HuH-7 (cell line): ENCODE data around the gene PTPRN2.
"Not testable (repeated sequence)": the region's sequence is repeated elsewhere in the genome, so short reads cannot be mapped to it uniquely, and the experiment has no call there.

Experiments used
- DNase-seq: peaks from one replicate; pipeline ENCODE4 v3.0.0; 2011; ENCODE audit warnings: low spot score

The PTPRN2 gene

GRCh38 chr7:158532093-158532627, 55.5 kb downstream of the PTPRN2 start:
- no peak for DNase-seq

GRCh38 chr7:158531661-158532060, 56.0 kb downstream of the PTPRN2 start:
- DNase-seq = no peak

GRCh38 chr7:158530800-158531609, 56.6 kb downstream of the PTPRN2 start:
- no peak for DNase-seq

- DNase-seq = no peak
Observed at GRCh38 chr7:158529181-158530096, 58.2 kb downstream of the PTPRN2 start.

GRCh38 chr7:158527915-158528502, 59.6 kb downstream of the PTPRN2 start:
- no peak for DNase-seq

- DNase-seq = no peak
Observed at GRCh38 chr7:158527495-158527894, 60.1 kb downstream of the PTPRN2 start.

- DNase-seq = no peak
Observed at GRCh38 chr7:158527038-158527437, 60.6 kb downstream of the PTPRN2 start.

GRCh38 chr7:158526531-158526930, 61.1 kb downstream of the PTPRN2 start:
- no peak for DNase-seq

- no peak for DNase-seq
Observed at GRCh38 chr7:158525648-158526484, 61.8 kb downstream of the PTPRN2 start.

- no peak for DNase-seq
Observed at GRCh38 chr7:158524749-158525635, 62.6 kb downstream of the PTPRN2 start.

- DNase-seq = not testable (repeated sequence)
Observed at GRCh38 chr7:158524286-158524685, 63.3 kb downstream of the PTPRN2 start.

- DNase-seq = not testable (repeated sequence)
Observed at GRCh38 chr7:158523877-158524276, 63.7 kb downstream of the PTPRN2 start.

GRCh38 chr7:158523165-158523856, 64.3 kb downstream of the PTPRN2 start:
- DNase-seq = not testable (repeated sequence)

GRCh38 chr7:158521795-158522194, 65.8 kb downstream of the PTPRN2 start:
- DNase-seq = not testable (repeated sequence)

GRCh38 chr7:158520825-158521224, 66.8 kb downstream of the PTPRN2 start:
- no peak for DNase-seq

- DNase-seq = no peak
Observed at GRCh38 chr7:158519633-158520174, 67.9 kb downstream of the PTPRN2 start.

- no peak for DNase-seq
Observed at GRCh38 chr7:158518980-158519632, 68.5 kb downstream of the PTPRN2 start.

- no peak for DNase-seq
Observed at GRCh38 chr7:158517571-158517970, 70.1 kb downstream of the PTPRN2 start.

GRCh38 chr7:158517072-158517471, 70.6 kb downstream of the PTPRN2 start:
- no peak for DNase-seq
